GM12878 (cell line): ENCODE data around the gene VEGFB.

ENCODE experiments used
- TF ChIP-seq, protein P1 (sequence below), 3 experiments: IDR thresholded peaks in 2 of 3; conservative IDR thresholded peaks in 1 of 3; 2 replicates each; pipeline ENCODE4 v1.5.1; 2011; ENCODE audit warnings: low read depth in 3 of 3, low read length in 3 of 3, mild to moderate bottlenecking in 3 of 3, control low read depth in 2 of 3, moderate library complexity in 2 of 3, inconsistent platforms in 1 of 3, mixed read lengths in 1 of 3; ENCODE audit not compliant: control insufficient read depth in 2 of 3, insufficient read depth in 1 of 3; ENCODE audit errors: extremely low read depth in 1 of 3
- TF ChIP-seq, protein P2 (sequence below): IDR thresholded peaks from 2 replicates; pipeline ENCODE4 v1.6.1; 2011; ENCODE audit warnings: low read depth, mild to moderate bottlenecking, low read length, moderate library complexity, borderline replicate concordance; ENCODE audit errors: extremely low read depth

DNA sequence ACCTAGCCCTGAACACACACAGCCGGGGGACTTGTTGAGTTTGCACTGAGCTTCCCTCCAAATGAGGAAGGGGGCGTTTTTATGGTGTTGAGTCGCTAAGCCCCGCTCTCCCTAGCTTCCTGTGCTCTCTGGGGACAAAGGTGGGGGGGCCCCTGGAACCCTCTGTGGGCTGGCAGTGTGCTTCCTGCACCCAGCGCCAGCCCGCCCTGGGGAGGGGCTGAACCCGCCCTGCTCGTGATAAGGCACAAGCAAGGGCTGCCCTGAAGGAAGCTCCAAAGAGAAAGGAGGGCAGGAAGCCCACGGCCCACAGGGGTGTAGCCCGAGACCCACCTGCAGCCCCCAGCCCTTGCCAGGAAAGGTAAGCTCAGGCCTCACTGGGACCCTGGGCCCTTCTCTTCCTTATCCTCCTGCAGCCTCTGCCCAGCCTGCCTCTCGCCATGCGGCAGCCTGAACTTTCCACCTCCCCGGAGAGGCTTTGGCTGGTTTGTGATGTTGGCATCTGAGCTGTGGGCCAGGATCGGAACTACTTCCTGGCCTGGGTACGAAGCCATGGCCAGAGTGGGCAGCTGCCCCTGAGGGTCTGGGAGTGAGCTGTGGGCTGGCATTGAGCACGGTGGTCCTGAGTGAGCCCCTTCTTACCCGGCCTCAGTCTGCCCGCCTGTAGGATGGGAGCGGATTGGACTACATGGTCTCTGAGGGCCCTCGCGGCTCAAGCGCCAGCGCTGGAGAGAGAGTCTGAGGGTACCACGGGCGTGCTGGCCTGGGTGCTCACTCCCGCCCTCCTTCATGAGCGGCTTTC lies 27.7 kb upstream of the VEGFB start, which contains the start of gene FERMT3:
- TF ChIP-seq, protein P1, sequence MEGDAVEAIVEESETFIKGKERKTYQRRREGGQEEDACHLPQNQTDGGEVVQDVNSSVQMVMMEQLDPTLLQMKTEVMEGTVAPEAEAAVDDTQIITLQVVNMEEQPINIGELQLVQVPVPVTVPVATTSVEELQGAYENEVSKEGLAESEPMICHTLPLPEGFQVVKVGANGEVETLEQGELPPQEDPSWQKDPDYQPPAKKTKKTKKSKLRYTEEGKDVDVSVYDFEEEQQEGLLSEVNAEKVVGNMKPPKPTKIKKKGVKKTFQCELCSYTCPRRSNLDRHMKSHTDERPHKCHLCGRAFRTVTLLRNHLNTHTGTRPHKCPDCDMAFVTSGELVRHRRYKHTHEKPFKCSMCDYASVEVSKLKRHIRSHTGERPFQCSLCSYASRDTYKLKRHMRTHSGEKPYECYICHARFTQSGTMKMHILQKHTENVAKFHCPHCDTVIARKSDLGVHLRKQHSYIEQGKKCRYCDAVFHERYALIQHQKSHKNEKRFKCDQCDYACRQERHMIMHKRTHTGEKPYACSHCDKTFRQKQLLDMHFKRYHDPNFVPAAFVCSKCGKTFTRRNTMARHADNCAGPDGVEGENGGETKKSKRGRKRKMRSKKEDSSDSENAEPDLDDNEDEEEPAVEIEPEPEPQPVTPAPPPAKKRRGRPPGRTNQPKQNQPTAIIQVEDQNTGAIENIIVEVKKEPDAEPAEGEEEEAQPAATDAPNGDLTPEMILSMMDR (IDR thresholded peaks at IDR 0.05 in 2 of 3, conservative IDR thresholded peaks at IDR 0.05 in 1 of 3; ENCODE audit: control insufficient read depth in 2 of 3, extremely low read depth in 1 of 3, insufficient read depth in 1 of 3, low read depth in 3 of 3, low read length in 3 of 3), result no peak
- TF ChIP-seq, protein P2, sequence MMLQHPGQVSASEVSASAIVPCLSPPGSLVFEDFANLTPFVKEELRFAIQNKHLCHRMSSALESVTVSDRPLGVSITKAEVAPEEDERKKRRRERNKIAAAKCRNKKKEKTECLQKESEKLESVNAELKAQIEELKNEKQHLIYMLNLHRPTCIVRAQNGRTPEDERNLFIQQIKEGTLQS, result no peak
